ENCODE data around the gene SLC39A9. TPM values are rescaled to one million over a fixed set of nuclear protein-coding genes. Genes with fewer than 3 reads are reported as not detected.

Gene SLC39A9
- polyA plus RNA-seq, 1 donor from 2014 or later: 88.5 TPM

DNA sequence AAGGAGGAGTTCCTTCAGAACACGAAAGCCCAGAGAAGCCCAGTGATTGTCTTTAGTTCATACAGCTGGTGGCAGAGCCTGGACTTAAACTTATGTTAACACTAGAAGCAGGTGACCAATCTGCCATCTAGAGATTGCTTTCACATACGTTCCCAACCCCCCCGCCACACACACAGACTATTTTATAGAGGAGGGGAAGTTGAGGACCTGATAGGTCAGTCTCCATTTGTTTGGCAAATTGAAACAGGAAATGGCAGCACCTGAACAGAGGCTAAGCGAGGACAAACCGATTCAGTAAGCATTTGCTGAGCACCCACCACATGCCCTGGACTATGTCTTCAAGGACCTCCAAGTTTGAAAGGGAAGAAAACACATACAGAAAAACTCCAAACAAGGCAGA is 81.2 kb downstream of the SLC39A9 start:
- Histone ChIP-seq H3K4me2 (ENCODE audit: low read length) (no peak overlapping the region), H3K27ac (ENCODE audit: low read length) (no peak overlapping the region), H3F3A (ENCODE audit: insufficient read depth, low read length, poor library complexity, severe bottlenecking) (no peaks in the 10 kb centered on the region), H3K4me3 (ENCODE audit: low read length) (no peak overlapping the region), H3K36me3 (ENCODE audit: insufficient read depth, low read length) (no peaks in the 10 kb centered on the region), H3K79me2 (replicated peaks; ENCODE audit: insufficient read depth, low read length) (no peaks in the 10 kb centered on the region), H3K9me3 (ENCODE audit: low read length) (no peaks in the 10 kb centered on the region), H3K27me3 (ENCODE audit: insufficient read depth, low read depth, low read length) (peaks cover 34% of the 10 kb centered on the region), H3K9ac (ENCODE audit: low read length) (no peak overlapping the region), H4K20me1 (ENCODE audit: insufficient read depth) (no peaks in the 10 kb centered on the region), H3K9me2 (ENCODE audit: insufficient read depth, low read length) (no peaks in the 10 kb centered on the region), H2AFZ (ENCODE audit: low read depth, low read length) (no peak overlapping the region)
- no peak for TF ChIP-seq RAD21 (conservative IDR thresholded peaks at IDR 0.05)
- TF ChIP-seq MXI1 (conservative IDR thresholded peaks at IDR 0.05; ENCODE audit: poor library complexity, severe bottlenecking): no peak
- TF ChIP-seq, protein P1, sequence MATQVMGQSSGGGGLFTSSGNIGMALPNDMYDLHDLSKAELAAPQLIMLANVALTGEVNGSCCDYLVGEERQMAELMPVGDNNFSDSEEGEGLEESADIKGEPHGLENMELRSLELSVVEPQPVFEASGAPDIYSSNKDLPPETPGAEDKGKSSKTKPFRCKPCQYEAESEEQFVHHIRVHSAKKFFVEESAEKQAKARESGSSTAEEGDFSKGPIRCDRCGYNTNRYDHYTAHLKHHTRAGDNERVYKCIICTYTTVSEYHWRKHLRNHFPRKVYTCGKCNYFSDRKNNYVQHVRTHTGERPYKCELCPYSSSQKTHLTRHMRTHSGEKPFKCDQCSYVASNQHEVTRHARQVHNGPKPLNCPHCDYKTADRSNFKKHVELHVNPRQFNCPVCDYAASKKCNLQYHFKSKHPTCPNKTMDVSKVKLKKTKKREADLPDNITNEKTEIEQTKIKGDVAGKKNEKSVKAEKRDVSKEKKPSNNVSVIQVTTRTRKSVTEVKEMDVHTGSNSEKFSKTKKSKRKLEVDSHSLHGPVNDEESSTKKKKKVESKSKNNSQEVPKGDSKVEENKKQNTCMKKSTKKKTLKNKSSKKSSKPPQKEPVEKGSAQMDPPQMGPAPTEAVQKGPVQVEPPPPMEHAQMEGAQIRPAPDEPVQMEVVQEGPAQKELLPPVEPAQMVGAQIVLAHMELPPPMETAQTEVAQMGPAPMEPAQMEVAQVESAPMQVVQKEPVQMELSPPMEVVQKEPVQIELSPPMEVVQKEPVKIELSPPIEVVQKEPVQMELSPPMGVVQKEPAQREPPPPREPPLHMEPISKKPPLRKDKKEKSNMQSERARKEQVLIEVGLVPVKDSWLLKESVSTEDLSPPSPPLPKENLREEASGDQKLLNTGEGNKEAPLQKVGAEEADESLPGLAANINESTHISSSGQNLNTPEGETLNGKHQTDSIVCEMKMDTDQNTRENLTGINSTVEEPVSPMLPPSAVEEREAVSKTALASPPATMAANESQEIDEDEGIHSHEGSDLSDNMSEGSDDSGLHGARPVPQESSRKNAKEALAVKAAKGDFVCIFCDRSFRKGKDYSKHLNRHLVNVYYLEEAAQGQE (IDR thresholded peaks at IDR 0.05; ENCODE audit: borderline replicate concordance): no peak
- TF ChIP-seq EP300 (conservative IDR thresholded peaks at IDR 0.05; ENCODE audit: poor library complexity, severe bottlenecking): no peak
- no peak for TF ChIP-seq POLR2AphosphoS5 (IDR thresholded peaks at IDR 0.05)
- TF ChIP-seq TAF1 (IDR thresholded peaks at IDR 0.05; ENCODE audit: low read depth): no peak
- TF ChIP-seq EZH2 (IDR thresholded peaks at IDR 0.05; ENCODE audit: borderline replicate concordance, insufficient read depth, low read length, poor library complexity, severe bottlenecking): no peak
- TF ChIP-seq, protein P2, sequence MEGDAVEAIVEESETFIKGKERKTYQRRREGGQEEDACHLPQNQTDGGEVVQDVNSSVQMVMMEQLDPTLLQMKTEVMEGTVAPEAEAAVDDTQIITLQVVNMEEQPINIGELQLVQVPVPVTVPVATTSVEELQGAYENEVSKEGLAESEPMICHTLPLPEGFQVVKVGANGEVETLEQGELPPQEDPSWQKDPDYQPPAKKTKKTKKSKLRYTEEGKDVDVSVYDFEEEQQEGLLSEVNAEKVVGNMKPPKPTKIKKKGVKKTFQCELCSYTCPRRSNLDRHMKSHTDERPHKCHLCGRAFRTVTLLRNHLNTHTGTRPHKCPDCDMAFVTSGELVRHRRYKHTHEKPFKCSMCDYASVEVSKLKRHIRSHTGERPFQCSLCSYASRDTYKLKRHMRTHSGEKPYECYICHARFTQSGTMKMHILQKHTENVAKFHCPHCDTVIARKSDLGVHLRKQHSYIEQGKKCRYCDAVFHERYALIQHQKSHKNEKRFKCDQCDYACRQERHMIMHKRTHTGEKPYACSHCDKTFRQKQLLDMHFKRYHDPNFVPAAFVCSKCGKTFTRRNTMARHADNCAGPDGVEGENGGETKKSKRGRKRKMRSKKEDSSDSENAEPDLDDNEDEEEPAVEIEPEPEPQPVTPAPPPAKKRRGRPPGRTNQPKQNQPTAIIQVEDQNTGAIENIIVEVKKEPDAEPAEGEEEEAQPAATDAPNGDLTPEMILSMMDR (IDR thresholded peaks at IDR 0.05; ENCODE audit: poor library complexity, severe bottlenecking): no peak
- TF ChIP-seq SMC3 (conservative IDR thresholded peaks at IDR 0.05; ENCODE audit: poor library complexity): no peak

DNA sequence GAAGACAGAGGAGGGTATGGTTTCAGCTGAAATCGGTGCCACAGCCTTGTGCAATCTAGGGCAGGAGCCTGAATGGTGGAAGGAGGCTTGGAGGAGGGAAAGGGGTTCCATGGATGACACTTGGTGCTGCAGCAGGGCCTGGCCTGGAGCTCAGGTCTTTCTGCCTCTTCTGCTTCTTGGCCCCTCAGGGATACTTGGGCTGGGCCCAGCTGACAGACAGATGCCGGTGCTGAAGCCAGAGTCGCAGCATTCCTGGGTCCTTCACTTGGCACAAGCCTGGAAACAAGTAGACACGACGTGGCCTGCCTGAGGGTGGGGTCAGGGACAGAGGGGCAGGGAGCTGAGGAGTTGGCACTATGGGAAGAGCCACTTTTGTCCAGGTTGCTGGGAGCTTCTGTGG is 81.6 kb downstream of the SLC39A9 start:
- Histone ChIP-seq H3F3A (ENCODE audit: insufficient read depth, low read length, poor library complexity, severe bottlenecking) (no peaks in the 10 kb centered on the region), H3K79me2 (replicated peaks; ENCODE audit: insufficient read depth, low read length) (no peaks in the 10 kb centered on the region), H4K20me1 (ENCODE audit: insufficient read depth) (no peaks in the 10 kb centered on the region), H3K9me3 (ENCODE audit: low read length) (no peaks in the 10 kb centered on the region), H3K36me3 (ENCODE audit: insufficient read depth, low read length) (no peaks in the 10 kb centered on the region), H3K4me2 (ENCODE audit: low read length) (no peak overlapping the region), H2AFZ (ENCODE audit: low read depth, low read length) (no peak overlapping the region), H3K27ac (ENCODE audit: low read length) (no peak overlapping the region), H3K27me3 (ENCODE audit: insufficient read depth, low read depth, low read length) (peaks cover 38% of the 10 kb centered on the region), H3K9me2 (ENCODE audit: insufficient read depth, low read length) (no peaks in the 10 kb centered on the region), H3K4me3 (ENCODE audit: low read length) (no peak overlapping the region), H3K9ac (ENCODE audit: low read length) (no peak overlapping the region)
- TF ChIP-seq EP300 (conservative IDR thresholded peaks at IDR 0.05; ENCODE audit: poor library complexity, severe bottlenecking): no peak
- TF ChIP-seq RAD21 (conservative IDR thresholded peaks at IDR 0.05): no peak
- no peak for TF ChIP-seq MXI1 (conservative IDR thresholded peaks at IDR 0.05; ENCODE audit: poor library complexity, severe bottlenecking)
- no peak for TF ChIP-seq POLR2AphosphoS5 (IDR thresholded peaks at IDR 0.05)
- TF ChIP-seq, protein P2 (IDR thresholded peaks at IDR 0.05; ENCODE audit: poor library complexity, severe bottlenecking): no peak
- TF ChIP-seq EZH2 (IDR thresholded peaks at IDR 0.05; ENCODE audit: borderline replicate concordance, insufficient read depth, low read length, poor library complexity, severe bottlenecking): no peak
- TF ChIP-seq SMC3 (conservative IDR thresholded peaks at IDR 0.05; ENCODE audit: poor library complexity): no peak
- TF ChIP-seq, protein P1 (IDR thresholded peaks at IDR 0.05; ENCODE audit: borderline replicate concordance): no peak
- TF ChIP-seq TAF1 (IDR thresholded peaks at IDR 0.05; ENCODE audit: low read depth): no peak
